ENCODE results near the gene NCCRP1.

NCCRP1 gene

DNA sequence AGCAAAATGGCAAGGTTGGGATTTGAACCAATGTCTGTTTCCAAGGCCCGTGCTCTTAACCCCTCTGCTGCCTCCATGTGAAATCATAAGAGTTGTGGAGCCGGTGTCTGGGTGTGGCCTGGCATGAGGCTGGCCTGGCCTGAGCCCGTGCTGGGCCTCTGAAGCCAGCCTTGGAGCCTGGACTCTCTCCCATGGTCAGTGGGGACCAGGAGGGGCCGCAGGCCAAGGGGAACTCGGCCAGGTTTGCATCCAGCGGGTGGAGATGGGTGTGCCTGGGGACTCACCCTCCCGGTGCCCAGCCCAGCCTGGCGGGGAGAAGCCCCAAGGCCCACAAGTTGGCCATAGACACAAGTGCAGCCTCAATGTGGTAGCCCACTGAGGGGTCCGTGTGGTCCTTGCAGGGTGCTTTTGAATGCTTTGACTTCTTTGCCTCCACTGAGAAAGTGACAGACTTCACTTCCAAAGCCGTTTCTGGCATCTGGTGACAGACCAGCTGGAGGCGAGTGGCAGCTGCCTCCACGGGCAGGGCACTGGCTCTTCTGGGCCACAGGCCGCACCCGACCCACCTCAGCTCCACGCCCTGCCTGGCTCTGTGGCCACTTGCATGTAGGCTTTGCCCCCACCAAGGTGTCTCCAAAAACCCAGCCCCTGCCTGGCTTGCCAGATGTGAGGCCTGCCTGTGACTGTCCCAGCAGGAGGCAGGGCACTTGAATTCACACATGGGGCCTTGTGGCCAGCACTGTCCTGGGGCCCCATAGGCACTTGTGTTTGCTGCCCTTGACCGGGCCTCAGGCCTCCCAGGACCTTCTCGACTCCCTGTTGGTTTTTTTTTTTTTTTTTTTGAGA, 26.2 kb upstream of the NCCRP1 start:
- H3K9me3 ChIP-seq (ENCODE audit: severe bottlenecking) = no peaks in the 10 kb centered on the region
- H3K36me3 ChIP-seq (ENCODE audit: low read depth) = no peaks in the 10 kb centered on the region; the same call in none of the 2 replicates
- TF ChIP-seq, protein P1, sequence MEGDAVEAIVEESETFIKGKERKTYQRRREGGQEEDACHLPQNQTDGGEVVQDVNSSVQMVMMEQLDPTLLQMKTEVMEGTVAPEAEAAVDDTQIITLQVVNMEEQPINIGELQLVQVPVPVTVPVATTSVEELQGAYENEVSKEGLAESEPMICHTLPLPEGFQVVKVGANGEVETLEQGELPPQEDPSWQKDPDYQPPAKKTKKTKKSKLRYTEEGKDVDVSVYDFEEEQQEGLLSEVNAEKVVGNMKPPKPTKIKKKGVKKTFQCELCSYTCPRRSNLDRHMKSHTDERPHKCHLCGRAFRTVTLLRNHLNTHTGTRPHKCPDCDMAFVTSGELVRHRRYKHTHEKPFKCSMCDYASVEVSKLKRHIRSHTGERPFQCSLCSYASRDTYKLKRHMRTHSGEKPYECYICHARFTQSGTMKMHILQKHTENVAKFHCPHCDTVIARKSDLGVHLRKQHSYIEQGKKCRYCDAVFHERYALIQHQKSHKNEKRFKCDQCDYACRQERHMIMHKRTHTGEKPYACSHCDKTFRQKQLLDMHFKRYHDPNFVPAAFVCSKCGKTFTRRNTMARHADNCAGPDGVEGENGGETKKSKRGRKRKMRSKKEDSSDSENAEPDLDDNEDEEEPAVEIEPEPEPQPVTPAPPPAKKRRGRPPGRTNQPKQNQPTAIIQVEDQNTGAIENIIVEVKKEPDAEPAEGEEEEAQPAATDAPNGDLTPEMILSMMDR (IDR thresholded peaks at IDR 0.05; ENCODE audit: poor library complexity, severe bottlenecking) = no peak
- peaks cover 17% of the 10 kb centered on the region for H3K4me1 ChIP-seq (ENCODE audit: insufficient read depth, poor library complexity, severe bottlenecking)
- no peak for ATAC-seq (ENCODE audit: low read depth)
- H3K27ac ChIP-seq (ENCODE audit: poor library complexity, severe bottlenecking) = no peak overlapping the region
- no peaks in the 10 kb centered on the region for H3K27me3 ChIP-seq (ENCODE audit: insufficient read depth, poor library complexity, severe bottlenecking)
- peak; percentile 56 for DNase-seq (ENCODE audit: low spot score)
- H3K4me3 ChIP-seq (ENCODE audit: severe bottlenecking) = no peak overlapping the region

DNA sequence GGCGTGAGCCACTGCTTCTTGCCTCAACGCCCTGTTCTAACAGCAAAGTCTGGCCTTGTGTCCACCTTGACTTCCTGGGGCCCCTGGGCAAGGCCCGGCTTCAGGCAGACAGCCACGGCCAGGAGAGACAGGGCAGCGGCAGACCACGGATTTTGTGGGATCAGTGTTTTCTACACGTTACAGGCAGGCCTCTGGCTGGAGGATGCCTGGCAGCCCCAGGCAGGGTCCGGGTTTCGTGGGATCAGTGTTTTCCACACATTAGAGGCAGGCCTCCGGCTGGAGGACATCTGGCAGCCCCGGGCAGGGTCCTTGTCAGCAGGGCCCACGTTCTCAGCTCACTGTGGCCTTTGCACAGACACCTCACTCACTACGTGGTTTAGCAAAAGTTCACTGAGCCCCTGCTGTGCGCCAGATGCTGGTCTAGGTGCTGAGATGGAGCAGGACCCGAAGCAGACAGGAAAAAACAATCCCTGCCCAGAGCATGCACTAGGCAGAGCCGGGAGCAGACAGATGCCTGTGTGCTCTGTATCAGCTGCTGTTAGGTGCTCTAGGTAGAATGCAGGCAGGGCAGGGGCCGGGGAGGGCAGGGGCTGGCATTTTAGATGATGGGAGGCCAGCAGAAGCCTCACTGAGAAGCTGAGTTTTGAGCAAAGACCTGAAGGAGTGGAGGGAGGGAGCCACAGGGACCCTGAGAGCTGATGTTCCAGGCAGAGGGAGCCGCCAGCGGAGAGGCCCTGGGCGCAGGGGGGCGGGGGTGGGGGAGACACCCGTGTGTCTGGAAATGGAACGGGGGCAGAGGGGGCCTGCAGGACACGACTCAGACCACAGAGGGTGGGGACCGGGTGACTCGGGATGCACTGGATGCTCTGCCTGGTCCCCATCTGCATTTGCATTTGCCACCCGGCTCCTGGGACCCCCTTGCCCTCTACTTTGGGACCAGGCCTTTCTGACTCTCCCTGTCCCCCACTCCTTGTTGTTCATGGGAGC, 25.0 kb upstream of the NCCRP1 start:
- no peak for DNase-seq (ENCODE audit: low spot score)
- TF ChIP-seq, protein P1 (IDR thresholded peaks at IDR 0.05; ENCODE audit: poor library complexity, severe bottlenecking) = no peak
- H3K27ac ChIP-seq (ENCODE audit: poor library complexity, severe bottlenecking) = no peak overlapping the region

DNA sequence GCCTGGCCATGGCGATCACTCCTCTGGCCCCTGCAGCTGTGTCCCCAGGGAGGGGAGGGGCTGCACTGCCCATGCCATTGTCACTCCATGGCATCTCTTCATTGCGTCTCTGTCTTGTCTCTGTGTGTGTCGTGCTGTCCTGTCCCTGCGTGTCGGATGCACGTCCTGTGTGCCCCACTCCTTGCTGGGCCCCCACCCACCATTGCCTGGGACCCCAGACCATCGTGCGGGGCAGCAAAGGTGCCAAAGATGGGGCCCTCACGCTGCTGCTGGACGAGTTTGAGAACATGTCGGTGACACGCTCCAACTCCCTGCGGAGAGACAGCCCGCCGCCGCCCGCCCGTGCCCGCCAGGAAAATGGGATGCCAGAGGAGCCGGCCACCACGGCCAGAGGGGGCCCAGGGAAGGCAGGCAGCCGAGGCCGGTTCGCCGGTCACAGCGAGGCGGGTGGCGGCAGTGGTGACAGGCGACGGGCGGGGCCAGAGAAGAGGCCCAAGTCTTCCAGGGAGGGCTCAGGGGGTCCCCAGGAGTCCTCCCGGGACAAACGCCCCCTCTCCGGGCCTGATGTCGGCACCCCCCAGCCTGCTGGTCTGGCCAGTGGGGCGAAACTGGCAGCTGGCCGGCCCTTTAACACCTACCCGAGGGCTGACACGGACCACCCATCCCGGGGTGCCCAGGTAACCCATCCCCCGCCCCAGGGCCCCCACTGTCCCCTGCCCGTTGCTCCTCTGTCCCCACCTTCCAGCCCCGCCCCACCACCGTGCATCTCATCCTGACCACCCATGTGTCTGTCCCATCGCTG, 23.9 kb upstream of the NCCRP1 start:
- Histone ChIP-seq H3K4me3 (ENCODE audit: severe bottlenecking) (no peak overlapping the region), H3K4me1 (ENCODE audit: insufficient read depth, poor library complexity, severe bottlenecking) (no peaks in the 10 kb centered on the region), H3K27me3 (ENCODE audit: insufficient read depth, poor library complexity, severe bottlenecking) (no peaks in the 10 kb centered on the region), H3K9me3 (ENCODE audit: severe bottlenecking) (no peaks in the 10 kb centered on the region), H3K27ac (ENCODE audit: poor library complexity, severe bottlenecking) (no peak overlapping the region), H3K36me3 (ENCODE audit: low read depth) (peaks cover 11% of the 10 kb centered on the region)
- DNase-seq (ENCODE audit: low spot score) (peak; percentile 62), ATAC-seq (ENCODE audit: low read depth) (no peak)
- TF ChIP-seq, protein P1 (IDR thresholded peaks at IDR 0.05; ENCODE audit: poor library complexity, severe bottlenecking) = no peak

More for the DNA sequence above, 25.0 kb upstream of the NCCRP1 start:
- Histone ChIP-seq H3K27me3 (ENCODE audit: insufficient read depth, poor library complexity, severe bottlenecking) (no peaks in the 10 kb centered on the region), H3K9me3 (ENCODE audit: severe bottlenecking) (no peaks in the 10 kb centered on the region), H3K36me3 (ENCODE audit: low read depth) (no peaks in the 10 kb centered on the region; the same call in none of the 2 replicates), H3K4me1 (ENCODE audit: insufficient read depth, poor library complexity, severe bottlenecking) (peaks cover 9% of the 10 kb centered on the region), H3K4me3 (ENCODE audit: severe bottlenecking) (no peak overlapping the region)
- no peak for ATAC-seq (ENCODE audit: low read depth)

DNA sequence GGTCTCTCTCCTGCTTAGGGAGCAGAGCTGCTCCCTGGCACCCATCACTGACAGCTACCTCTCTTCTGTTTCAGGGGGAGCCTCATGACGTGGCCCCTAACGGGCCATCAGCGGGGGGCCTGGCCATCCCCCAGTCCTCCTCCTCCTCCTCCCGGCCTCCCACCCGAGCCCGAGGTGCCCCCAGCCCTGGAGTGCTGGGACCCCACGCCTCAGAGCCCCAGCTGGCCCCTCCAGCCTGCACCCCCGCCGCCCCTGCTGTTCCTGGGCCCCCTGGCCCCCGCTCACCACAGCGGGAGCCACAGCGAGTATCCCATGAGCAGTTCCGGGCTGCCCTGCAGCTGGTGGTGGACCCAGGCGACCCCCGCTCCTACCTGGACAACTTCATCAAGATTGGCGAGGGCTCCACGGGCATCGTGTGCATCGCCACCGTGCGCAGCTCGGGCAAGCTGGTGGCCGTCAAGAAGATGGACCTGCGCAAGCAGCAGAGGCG, 23.2 kb upstream of the NCCRP1 start:
- ATAC-seq (ENCODE audit: low read depth) (no peak), DNase-seq (ENCODE audit: low spot score) (peak; percentile 51)
- Histone ChIP-seq H3K27me3 (ENCODE audit: insufficient read depth, poor library complexity, severe bottlenecking) (no peaks in the 10 kb centered on the region), H3K4me1 (ENCODE audit: insufficient read depth, poor library complexity, severe bottlenecking) (no peaks in the 10 kb centered on the region), H3K36me3 (ENCODE audit: low read depth) (peaks cover 12% of the 10 kb centered on the region), H3K4me3 (ENCODE audit: severe bottlenecking) (no peak overlapping the region), H3K27ac (ENCODE audit: poor library complexity, severe bottlenecking) (no peak overlapping the region), H3K9me3 (ENCODE audit: severe bottlenecking) (no peaks in the 10 kb centered on the region)
- TF ChIP-seq, protein P1 (IDR thresholded peaks at IDR 0.05; ENCODE audit: poor library complexity, severe bottlenecking) = no peak

All from RWPE2 (cell line).